WTC11 (cell line): ENCODE results near the gene AFF2.

Source experiments
- JUN ChIP-seq: sonication (generic); formaldehyde crosslinking; IDR thresholded peaks from 2 replicates; pipeline ENCODE4 v1.8.0; 2023; ENCODE audit warnings: mild to moderate bottlenecking, missing genetic modification reagents
- NFE2L1 ChIP-seq: sonication (generic); formaldehyde crosslinking; IDR thresholded peaks from 2 replicates; pipeline ENCODE4 v1.8.1; 2023; ENCODE audit warnings: missing genetic modification reagents
- NFYB ChIP-seq: sonication (generic); formaldehyde crosslinking; conservative IDR thresholded peaks from 2 replicates; pipeline ENCODE4 v1.8.0; 2022; ENCODE audit warnings: low read depth, missing genetic modification reagents
- NR2C2 ChIP-seq: sonication (generic); formaldehyde crosslinking; IDR thresholded peaks from 2 replicates; pipeline ENCODE4 v1.8.0; 2022; ENCODE audit warnings: mild to moderate bottlenecking, missing genetic modification reagents
- TF ChIP-seq, protein P1 (sequence below): fragments of 200-600 bp; IDR thresholded peaks from 2 replicates; pipeline ENCODE4 v1.8.0; 2022; ENCODE audit warnings: antibody characterized with exemption
- TF ChIP-seq, protein P2 (sequence below): sonication (generic); formaldehyde crosslinking; IDR thresholded peaks from 2 replicates; pipeline ENCODE4 v1.8.1; 2022; ENCODE audit warnings: low read depth, missing genetic modification reagents, borderline replicate concordance
- TF ChIP-seq, protein P3 (sequence below): sonication (generic); formaldehyde crosslinking; IDR thresholded peaks from 2 replicates; pipeline ENCODE4 v1.8.0; 2022; ENCODE audit warnings: mild to moderate bottlenecking, missing genetic modification reagents

DNA sequence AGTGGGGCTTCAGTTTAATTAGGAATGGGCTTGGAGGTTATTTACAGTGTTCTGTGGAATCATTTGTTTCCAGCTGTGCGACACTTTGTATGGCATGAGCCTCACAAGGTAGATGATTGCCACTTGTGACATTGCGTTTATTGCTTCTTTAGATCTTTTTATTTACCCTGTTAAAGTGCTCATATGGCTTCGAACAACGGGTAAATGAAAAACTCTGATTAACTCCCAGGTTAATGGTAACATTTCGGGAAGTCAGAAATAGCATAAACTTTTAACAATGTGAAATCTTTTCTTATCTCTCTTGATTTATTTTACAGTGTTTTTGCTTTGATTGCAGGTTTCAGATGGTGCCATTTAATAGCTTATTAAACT, 510.4 kb downstream of the AFF2 start:
- TF ChIP-seq NFYB (CRISPR knock-in tag) (no peak), JUN (no peak), NFE2L1 (CRISPR knock-in tag) (no peak), NR2C2 (no peak)
- TF ChIP-seq, protein P1, sequence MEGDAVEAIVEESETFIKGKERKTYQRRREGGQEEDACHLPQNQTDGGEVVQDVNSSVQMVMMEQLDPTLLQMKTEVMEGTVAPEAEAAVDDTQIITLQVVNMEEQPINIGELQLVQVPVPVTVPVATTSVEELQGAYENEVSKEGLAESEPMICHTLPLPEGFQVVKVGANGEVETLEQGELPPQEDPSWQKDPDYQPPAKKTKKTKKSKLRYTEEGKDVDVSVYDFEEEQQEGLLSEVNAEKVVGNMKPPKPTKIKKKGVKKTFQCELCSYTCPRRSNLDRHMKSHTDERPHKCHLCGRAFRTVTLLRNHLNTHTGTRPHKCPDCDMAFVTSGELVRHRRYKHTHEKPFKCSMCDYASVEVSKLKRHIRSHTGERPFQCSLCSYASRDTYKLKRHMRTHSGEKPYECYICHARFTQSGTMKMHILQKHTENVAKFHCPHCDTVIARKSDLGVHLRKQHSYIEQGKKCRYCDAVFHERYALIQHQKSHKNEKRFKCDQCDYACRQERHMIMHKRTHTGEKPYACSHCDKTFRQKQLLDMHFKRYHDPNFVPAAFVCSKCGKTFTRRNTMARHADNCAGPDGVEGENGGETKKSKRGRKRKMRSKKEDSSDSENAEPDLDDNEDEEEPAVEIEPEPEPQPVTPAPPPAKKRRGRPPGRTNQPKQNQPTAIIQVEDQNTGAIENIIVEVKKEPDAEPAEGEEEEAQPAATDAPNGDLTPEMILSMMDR, result no peak
- TF ChIP-seq, protein P2, sequence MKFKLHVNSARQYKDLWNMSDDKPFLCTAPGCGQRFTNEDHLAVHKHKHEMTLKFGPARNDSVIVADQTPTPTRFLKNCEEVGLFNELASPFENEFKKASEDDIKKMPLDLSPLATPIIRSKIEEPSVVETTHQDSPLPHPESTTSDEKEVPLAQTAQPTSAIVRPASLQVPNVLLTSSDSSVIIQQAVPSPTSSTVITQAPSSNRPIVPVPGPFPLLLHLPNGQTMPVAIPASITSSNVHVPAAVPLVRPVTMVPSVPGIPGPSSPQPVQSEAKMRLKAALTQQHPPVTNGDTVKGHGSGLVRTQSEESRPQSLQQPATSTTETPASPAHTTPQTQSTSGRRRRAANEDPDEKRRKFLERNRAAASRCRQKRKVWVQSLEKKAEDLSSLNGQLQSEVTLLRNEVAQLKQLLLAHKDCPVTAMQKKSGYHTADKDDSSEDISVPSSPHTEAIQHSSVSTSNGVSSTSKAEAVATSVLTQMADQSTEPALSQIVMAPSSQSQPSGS (CRISPR knock-in tag), result no peak
- TF ChIP-seq, protein P3, sequence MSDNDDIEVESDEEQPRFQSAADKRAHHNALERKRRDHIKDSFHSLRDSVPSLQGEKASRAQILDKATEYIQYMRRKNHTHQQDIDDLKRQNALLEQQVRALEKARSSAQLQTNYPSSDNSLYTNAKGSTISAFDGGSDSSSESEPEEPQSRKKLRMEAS (CRISPR knock-in tag), result no peak
